PC-9 (cell line): ENCODE data around the gene A2ML1. TPM values are rescaled to one million over a fixed set of nuclear protein-coding genes. Genes with fewer than 3 reads are reported as not detected.

Experiments used
- BruUV-seq: library from RNA; stranded (reverse); fragments of 400-500 nt; replicated peaks from 2 replicates; lab custom pipeline; 2021; lab: Mats Ljungman, UMichigan
- CTCF ChIA-PET: fragments of 300-600 bp; sonication (Branson Sonifier 250); formaldehyde crosslinking; loops from one replicate; lab custom pipeline; 2022; ENCODE audit warnings: antibody characterized with exemption; lab: Charles Lee
- POLR2A ChIA-PET: fragments of 300-600 bp; sonication (Branson Sonifier 250); formaldehyde crosslinking; loops from one replicate; lab custom pipeline; 2022; ENCODE audit warnings: antibody characterized with exemption; ENCODE audit not compliant: unreplicated experiment; lab: Charles Lee
- DNase-seq, 2 experiments: peaks; one replicate each; pipeline versions ENCODE4 v3.0.0 to v3.0.0-alpha.2; 2015 to 2022; ENCODE audit warnings: mixed read lengths in 1 of 2
- H2AFZ ChIP-seq: fragments of 200-600 bp; sonication (generic); 2 replicates; pipeline ENCODE4 v1.8.1; 2017; ENCODE audit warnings: antibody characterized with exemption
- H3F3A ChIP-seq: fragments of 200-600 bp; sonication (generic); 2 replicates; pipeline ENCODE4 v1.8.1; 2017; ENCODE audit warnings: antibody characterized with exemption, mild to moderate bottlenecking, low read depth; ENCODE audit not compliant: insufficient read depth
- H3K27ac ChIP-seq: fragments of 200-600 bp; sonication (generic); 2 replicates; pipeline ENCODE4 v1.6.1; 2016; ENCODE audit warnings: mixed run types
- H3K27me3 ChIP-seq: fragments of 200-600 bp; sonication (generic); 2 replicates; pipeline ENCODE4 v1.6.1; 2016; ENCODE audit warnings: low read depth, mixed run types; ENCODE audit not compliant: insufficient read depth
- H3K36me3 ChIP-seq: fragments of 200-600 bp; sonication (generic); 2 replicates; pipeline ENCODE4 v1.6.1; 2016; ENCODE audit warnings: low read depth, mixed run types
- H3K4me1 ChIP-seq: fragments of 200-600 bp; sonication (generic); replicated peaks from 2 replicates; pipeline ENCODE4 v1.6.1; 2016; ENCODE audit warnings: mixed run types; ENCODE audit not compliant: insufficient read depth
- H3K4me2 ChIP-seq: fragments of 200-600 bp; sonication (generic); 2 replicates; pipeline ENCODE4 v1.6.1; 2017; ENCODE audit warnings: mixed run types
- H3K4me3 ChIP-seq: fragments of 200-600 bp; sonication (generic); 2 replicates; pipeline ENCODE4 v1.6.1; 2016; ENCODE audit warnings: mixed run types
- H3K79me2 ChIP-seq: fragments of 200-600 bp; sonication (generic); 2 replicates; pipeline ENCODE4 v1.6.1; 2017; ENCODE audit warnings: low read depth, mixed run types
- H3K9me2 ChIP-seq: fragments of 200-600 bp; sonication (generic); 2 replicates; pipeline ENCODE4 v1.8.1; 2017; ENCODE audit warnings: mild to moderate bottlenecking; ENCODE audit not compliant: insufficient read depth
- H3K9me3 ChIP-seq: fragments of 200-600 bp; sonication (generic); 2 replicates; pipeline ENCODE4 v1.8.1; 2016; ENCODE audit warnings: low read depth; ENCODE audit not compliant: insufficient read depth
- H4K20me1 ChIP-seq: fragments of 200-600 bp; sonication (generic); 2 replicates; pipeline ENCODE4 v1.8.1; 2017; ENCODE audit not compliant: insufficient read depth
- EZH2 ChIP-seq: fragments of 200-600 bp; sonication (generic); IDR thresholded peaks from 2 replicates; pipeline ENCODE4 v1.8.0; 2017; ENCODE audit warnings: antibody characterized with exemption, low read depth
- intact Hi-C: fragments of 100-400 bp; cut with micrococcal nuclease; formaldehyde crosslinking; loops from one replicate; pipeline ENCODE4 v1.10.0; 2022; ENCODE audit not compliant: unreplicated experiment
- total RNA-seq: library from RNA; stranded (reverse); gene quantifications from 2 replicates; pipeline ENCODE4 v1.2.3, GENCODE V29; 2021
- TF ChIP-seq, protein P1 (sequence below): fragments of 200-600 bp; sonication (generic); conservative IDR thresholded peaks from 2 replicates; pipeline ENCODE4 v1.6.1; 2017; ENCODE audit warnings: mixed run types, antibody characterized with exemption, mild to moderate bottlenecking, moderate library complexity

A2ML1 gene
- total RNA-seq, 1 experiment from 2014 or later = 17.3 TPM

DNA sequence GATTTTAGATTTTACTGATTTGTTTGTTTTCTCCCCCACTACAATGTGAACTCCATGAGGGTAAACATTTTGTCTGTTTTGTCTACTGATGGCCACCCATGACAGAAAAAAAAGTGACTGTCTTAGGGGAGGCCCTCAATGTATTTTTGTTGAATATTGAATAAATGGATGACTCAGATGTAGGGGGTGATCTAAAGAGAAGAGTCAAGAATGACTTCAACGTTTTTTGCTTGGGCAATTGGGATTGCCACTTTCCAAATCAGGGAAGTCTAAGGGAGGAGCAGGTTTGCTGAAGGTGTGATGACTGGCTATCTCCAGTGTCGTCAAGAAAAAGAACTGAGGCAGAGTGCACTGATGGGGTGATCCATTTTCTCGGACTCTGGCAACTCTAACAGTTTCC, 81.2 kb downstream of the A2ML1 start:
- CTCF ChIA-PET = no interaction called here
- no TSS peak for BruUV-seq
- Histone ChIP-seq H3K79me2 (no peaks in the 10 kb centered on the region), H3K27ac (no peak overlapping the region), H3K9me3 (no peaks in the 10 kb centered on the region), H3K4me1 (no peaks in the 10 kb centered on the region), H3K27me3 (no peaks in the 10 kb centered on the region), H3K9me2 (no peaks in the 10 kb centered on the region), H4K20me1 (no peaks in the 10 kb centered on the region), H3K4me3 (no peak overlapping the region), H2AFZ (no peak overlapping the region), H3K4me2 (no peak overlapping the region), H3F3A (no peaks in the 10 kb centered on the region), H3K36me3 (no peaks in the 10 kb centered on the region)
- intact Hi-C loops = no loop called here
- TF ChIP-seq, protein P1, sequence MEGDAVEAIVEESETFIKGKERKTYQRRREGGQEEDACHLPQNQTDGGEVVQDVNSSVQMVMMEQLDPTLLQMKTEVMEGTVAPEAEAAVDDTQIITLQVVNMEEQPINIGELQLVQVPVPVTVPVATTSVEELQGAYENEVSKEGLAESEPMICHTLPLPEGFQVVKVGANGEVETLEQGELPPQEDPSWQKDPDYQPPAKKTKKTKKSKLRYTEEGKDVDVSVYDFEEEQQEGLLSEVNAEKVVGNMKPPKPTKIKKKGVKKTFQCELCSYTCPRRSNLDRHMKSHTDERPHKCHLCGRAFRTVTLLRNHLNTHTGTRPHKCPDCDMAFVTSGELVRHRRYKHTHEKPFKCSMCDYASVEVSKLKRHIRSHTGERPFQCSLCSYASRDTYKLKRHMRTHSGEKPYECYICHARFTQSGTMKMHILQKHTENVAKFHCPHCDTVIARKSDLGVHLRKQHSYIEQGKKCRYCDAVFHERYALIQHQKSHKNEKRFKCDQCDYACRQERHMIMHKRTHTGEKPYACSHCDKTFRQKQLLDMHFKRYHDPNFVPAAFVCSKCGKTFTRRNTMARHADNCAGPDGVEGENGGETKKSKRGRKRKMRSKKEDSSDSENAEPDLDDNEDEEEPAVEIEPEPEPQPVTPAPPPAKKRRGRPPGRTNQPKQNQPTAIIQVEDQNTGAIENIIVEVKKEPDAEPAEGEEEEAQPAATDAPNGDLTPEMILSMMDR = no peak
- no peak for TF ChIP-seq EZH2
- POLR2A ChIA-PET = no interaction called here
- no peak for DNase-seq

DNA sequence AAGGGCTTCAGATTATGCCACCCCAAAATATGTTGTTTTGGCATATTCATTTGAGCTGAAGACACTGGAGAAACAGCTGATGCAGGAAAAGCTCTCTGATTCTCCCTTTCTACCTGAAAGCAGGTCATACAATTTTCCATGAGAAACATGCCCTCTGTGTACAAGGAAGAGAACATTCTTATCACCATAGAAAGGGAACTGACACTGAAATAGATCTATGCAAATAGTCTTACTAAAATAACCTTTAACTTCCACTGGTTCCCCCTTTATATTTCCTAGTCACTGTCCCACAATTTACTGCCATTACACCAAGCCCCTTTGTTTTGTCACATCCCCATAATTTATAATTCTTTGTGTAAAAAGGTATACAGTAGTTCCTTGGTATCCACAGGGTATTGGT, 82.2 kb downstream of the A2ML1 start:
- no peak for DNase-seq
- intact Hi-C loops = no loop called here
- no TSS peak for BruUV-seq
- no peaks in the 10 kb centered on the region for H3K9me3 ChIP-seq
- H3K36me3 ChIP-seq = no peaks in the 10 kb centered on the region
- no peak overlapping the region for H2AFZ ChIP-seq
- H3K79me2 ChIP-seq = no peaks in the 10 kb centered on the region
- no peak overlapping the region for H3K4me3 ChIP-seq
- no peaks in the 10 kb centered on the region for H4K20me1 ChIP-seq
- no peaks in the 10 kb centered on the region for H3K4me1 ChIP-seq
- CTCF ChIA-PET = no interaction called here
- H3K9me2 ChIP-seq = no peaks in the 10 kb centered on the region
- no peaks in the 10 kb centered on the region for H3K27me3 ChIP-seq
- no peaks in the 10 kb centered on the region for H3F3A ChIP-seq
- no peak for TF ChIP-seq EZH2
- TF ChIP-seq, protein P1 = no peak
- H3K27ac ChIP-seq = no peak overlapping the region
- H3K4me2 ChIP-seq = no peak overlapping the region
- POLR2A ChIA-PET = no interaction called here

DNA sequence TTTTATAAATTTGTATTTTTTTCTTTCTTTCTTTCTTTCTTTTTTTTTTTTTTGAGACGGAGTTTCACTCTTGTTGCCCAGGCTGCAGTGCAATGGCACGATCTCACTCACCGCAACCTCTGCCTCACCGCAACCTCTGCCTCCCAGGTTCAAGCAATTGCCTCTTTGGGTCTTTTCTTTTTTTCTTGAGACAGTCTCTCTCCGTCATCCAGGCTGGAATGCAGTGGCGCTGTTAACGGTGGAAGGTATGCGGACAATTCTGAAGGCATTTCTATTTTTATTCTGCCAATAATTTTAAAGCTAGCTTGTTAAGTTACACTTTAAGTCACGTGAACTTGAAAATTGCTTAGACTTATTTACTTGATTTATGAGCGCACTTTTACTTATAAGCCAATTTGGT, 83.1 kb downstream of the A2ML1 start:
- Histone ChIP-seq H3K9me3 (no peaks in the 10 kb centered on the region), H4K20me1 (no peaks in the 10 kb centered on the region), H3K9me2 (no peaks in the 10 kb centered on the region), H3F3A (no peaks in the 10 kb centered on the region), H2AFZ (no peak overlapping the region), H3K36me3 (no peaks in the 10 kb centered on the region), H3K4me3 (no peak overlapping the region), H3K27me3 (no peaks in the 10 kb centered on the region), H3K27ac (no peak overlapping the region), H3K4me2 (no peak overlapping the region), H3K79me2 (no peaks in the 10 kb centered on the region), H3K4me1 (peaks cover 3% of the 10 kb centered on the region)
- CTCF ChIA-PET = no interaction called here
- no peak for DNase-seq
- BruUV-seq = no TSS peak
- intact Hi-C loops = no loop called here
- POLR2A ChIA-PET = no interaction called here
- TF ChIP-seq, protein P1 = no peak
- TF ChIP-seq EZH2 = no peak
